GM18526 (cell line): ENCODE measurements around the gene RAB38.

Source experiments
- POLR2A ChIP-seq: IDR thresholded peaks from 3 replicates; pipeline ENCODE4 v1.6.1; 2011; ENCODE audit not compliant: insufficient read length; ENCODE audit errors: extremely low read depth

RAB38 gene

DNA sequence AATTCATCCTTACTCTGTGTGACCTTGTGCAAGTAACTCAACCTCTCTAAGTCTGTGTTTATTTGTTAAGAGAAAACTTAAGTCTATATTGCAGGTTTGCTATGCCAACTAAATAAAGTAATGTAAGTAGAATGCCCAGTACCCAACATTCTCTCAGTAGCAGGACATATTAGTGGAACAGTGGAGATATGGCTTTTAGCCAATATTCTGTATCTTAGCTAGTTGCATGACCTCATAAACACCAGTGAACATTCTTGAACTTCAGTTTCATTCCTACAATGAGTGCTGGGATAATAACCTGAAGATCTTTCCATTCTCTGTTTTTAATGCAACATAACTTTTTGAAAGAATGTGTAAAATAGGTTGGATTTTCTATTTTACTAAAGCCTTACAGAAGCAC lies 77.0 kb downstream of the RAB38 start:
- no peak for TF ChIP-seq POLR2A

DNA sequence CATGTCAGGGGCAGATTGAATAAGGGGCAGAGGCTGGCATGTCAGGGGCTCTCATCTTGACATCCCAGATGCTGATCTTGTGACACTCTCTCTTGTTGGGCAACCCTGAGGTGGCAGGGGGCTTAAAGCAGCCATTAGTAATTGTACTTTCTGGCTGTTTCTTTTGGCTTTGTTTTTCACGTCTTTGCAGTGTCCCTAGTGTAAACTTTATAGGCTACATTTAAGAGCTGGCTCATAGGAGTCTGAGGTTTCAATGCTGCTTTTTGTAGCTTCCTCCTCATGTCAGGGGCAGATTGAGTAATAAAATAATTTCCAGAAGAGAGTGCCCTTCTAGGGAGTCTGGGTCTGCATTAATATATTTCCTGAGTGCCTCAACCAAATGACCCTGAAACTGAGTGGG lies 86.1 kb downstream of the RAB38 start:
- no peak for TF ChIP-seq POLR2A

DNA sequence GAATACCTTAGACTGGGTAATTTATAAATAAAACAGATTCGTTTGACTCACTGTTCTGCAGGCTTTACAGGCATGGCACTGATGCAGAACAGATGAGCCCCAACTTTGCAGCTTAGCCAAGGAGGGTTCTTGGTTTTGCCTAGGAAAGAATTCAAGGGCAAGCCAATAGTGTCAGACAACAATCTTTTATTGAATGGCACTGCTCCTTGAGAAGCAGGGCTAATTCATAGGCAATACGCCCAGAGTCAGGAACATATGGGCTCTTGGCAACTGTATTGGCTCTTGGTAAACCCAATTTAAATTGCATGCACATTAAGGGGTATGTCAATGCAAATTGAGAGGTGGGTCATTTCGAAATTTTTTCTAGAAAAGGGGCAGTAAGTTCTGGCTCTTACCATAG lies 87.9 kb downstream of the RAB38 start:
- TF ChIP-seq POLR2A = no peak

DNA sequence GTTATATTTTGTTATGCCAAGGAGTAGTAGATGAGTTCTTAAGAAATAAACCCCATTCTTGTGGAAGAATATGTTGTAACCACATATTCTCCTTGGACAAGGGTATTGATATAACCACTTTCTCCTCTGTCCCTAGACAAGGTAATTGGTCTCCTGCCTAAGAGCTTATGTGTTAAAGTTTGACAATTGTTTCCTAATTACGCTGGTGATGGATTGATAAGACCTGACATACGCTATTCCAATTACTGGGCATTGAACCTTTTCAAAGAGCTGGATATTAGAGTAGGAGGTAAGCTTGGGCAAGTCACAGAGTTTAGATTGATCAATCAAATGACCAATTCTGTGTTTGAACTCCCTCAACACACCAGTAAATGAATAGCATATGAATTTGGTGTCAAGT lies 88.9 kb downstream of the RAB38 start:
- TF ChIP-seq POLR2A = no peak

DNA sequence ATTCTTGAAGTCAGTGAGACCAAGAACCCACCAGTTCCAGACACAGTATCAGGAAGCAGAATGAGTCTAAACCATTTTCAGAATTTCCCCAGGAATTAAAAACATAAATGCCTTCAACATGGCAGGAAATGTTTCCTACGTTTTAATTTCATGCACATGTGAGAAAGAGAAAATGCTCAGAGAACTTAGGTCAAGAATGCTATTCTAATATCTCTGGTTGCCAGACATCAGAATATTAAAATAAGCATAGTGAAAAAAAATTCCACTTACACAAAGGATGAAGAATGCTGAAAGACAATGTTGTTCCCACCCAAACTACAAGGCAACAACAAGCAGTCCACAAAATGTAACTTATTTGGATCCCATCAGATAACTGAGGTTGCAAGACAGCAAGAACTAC lies 104.8 kb downstream of the RAB38 start:
- TF ChIP-seq POLR2A = no peak

DNA sequence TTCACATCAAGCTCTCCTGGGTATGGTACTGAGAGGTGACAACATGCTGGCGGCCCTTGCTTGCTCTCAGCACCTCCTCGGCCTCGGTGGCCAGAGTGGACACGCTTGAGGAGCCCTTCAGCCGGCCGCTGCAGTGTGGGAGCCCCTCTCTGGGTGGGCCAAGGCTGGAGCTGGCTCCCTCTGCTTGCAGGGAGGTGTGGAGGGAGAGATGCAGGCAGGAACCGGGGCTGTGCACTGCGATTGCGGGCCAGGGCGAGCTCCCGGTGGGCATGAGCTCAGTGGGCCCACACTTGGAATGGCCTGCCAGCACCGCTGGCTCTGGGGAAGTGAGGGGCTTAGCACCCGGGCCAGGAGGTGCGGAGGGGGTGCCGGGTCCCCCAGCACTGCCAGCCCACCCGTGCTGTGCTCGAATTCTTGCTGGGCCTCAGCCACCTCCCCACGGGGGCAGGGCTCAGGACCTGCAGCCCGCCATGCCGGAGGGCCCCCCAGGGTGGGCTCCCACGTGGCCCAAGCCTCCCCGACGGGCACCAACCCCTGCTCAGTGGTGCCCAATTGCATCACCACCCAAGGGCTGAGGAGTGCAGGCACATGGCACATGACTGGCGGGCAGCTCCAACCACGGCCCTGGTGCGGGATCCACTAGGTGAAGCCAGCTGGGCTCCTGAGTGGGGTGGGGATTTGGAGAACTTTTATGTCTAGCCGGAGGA lies 106.2 kb downstream of the RAB38 start:
- TF ChIP-seq POLR2A = no peak

DNA sequence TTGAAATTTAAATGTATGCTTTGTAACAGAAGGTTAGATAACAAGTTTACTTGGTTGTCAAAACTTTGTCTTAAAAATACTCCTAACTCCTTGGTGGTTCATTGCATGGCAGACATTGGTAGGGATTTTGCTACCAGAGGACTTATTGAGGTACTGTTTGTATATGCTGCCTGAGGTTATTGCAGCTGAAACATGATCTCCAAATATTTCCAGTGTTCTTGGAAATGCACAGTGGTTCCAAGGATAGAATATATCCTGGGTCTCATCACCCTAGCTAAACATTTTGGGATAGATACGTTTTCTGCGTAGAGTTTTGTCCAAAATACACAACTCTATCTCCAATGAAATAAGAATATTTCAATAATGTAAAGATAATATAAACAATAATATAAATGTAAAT lies 109.2 kb downstream of the RAB38 start:
- TF ChIP-seq POLR2A = no peak

DNA sequence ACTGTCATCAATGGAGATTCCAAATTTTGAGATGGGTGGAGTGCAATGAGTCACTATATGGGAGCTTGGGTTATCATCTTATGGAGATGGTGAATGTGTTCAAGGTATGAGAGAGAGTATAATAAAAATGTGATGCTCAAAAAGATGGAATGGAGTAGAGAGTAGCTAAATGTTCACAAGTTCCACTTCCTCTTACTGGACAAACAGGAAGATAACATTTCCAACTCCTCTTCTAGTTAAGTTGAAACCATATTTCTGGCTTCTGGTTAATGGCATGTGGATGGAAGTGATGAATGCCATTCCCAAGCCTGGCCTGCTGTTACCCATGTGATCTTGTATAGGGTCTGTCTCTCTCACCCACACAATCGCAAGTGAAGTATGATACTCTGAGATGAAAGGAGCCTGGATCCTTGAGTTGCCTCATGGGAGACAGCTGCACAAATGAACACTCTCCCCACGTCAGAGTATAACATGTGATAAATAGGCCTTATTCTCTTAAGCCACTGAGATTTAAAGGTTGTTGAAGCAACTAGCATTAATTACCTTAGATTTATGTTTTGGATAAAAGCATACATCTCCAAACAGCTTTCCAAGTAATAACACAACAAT lies 111.0 kb downstream of the RAB38 start:
- no peak for TF ChIP-seq POLR2A
